Panc1 (cell line): ENCODE measurements around the gene PIWIL1. TPM values are rescaled to one million over a fixed set of nuclear protein-coding genes. Genes with fewer than 3 reads are reported as not detected.

Source experiments
- ATAC-seq: fragments of 200-7000 bp; cut with Tn5 transposase; 2 replicates; pipeline ENCODE4 v1.9.1; 2020; ENCODE audit warnings: mild to moderate bottlenecking, moderate library complexity
- BruUV-seq: library from RNA; stranded (reverse); fragments of 400-500 nt; replicated peaks from 2 replicates; lab custom pipeline; 2021; lab: Mats Ljungman, UMichigan
- CTCF ChIA-PET: fragments of 300-600 bp; sonication (Branson Sonifier 250); formaldehyde crosslinking; loops from one replicate; lab custom pipeline; 2022; ENCODE audit warnings: antibody characterized with exemption; lab: Charles Lee
- POLR2A ChIA-PET: fragments of 300-600 bp; sonication (Branson Sonifier 250); formaldehyde crosslinking; loops from one replicate; lab custom pipeline; 2022; ENCODE audit warnings: antibody characterized with exemption; lab: Charles Lee
- DNase-seq: peaks from one replicate; pipeline ENCODE4 v3.0.0-alpha.2; 2010; ENCODE audit warnings: low read depth, low spot score
- H3K27ac ChIP-seq: 2 replicates; pipeline ENCODE4 v1.5.1; 2011; ENCODE audit warnings: mild to moderate bottlenecking, low read length, inconsistent platforms
- H3K27me3 ChIP-seq: fragments of 200-500 bp; sonication (Bioruptor generic); 2 replicates; pipeline ENCODE4 v1.6.0; 2014; ENCODE audit warnings: low read length, inconsistent platforms; ENCODE audit not compliant: control insufficient read depth, insufficient read depth
- H3K36me3 ChIP-seq: fragments of 200-500 bp; sonication (Bioruptor generic); 2 replicates; pipeline ENCODE4 v1.5.1; 2014; ENCODE audit warnings: inconsistent platforms, mild to moderate bottlenecking, low read length, moderate library complexity; ENCODE audit not compliant: control insufficient read depth, insufficient read depth
- H3K4me1 ChIP-seq: 2 replicates; pipeline ENCODE4 v1.5.1; 2011; ENCODE audit warnings: inconsistent platforms, mild to moderate bottlenecking, low read length, moderate library complexity; ENCODE audit not compliant: control insufficient read depth, insufficient read depth
- H3K4me3 ChIP-seq, 2 experiments: 2 replicates each; pipeline ENCODE4 v1.5.1; 2011 to 2012; ENCODE audit warnings: low read depth in 2 of 2, low read length in 2 of 2, mild to moderate bottlenecking in 2 of 2, inconsistent platforms in 1 of 2, moderate library complexity in 1 of 2
- H3K9me3 ChIP-seq: fragments of 200-500 bp; sonication (Bioruptor generic); 2 replicates; pipeline ENCODE4 v1.5.1; 2014; ENCODE audit warnings: low read depth, mild to moderate bottlenecking, inconsistent platforms, low read length, moderate library complexity; ENCODE audit not compliant: control insufficient read depth, insufficient read depth
- CTCF ChIP-seq: fragments of 450-650 bp; IDR thresholded peaks from 2 replicates; pipeline ENCODE4 v1.5.1; 2017; ENCODE audit warnings: mild to moderate bottlenecking
- POLR2AphosphoS5 ChIP-seq: IDR thresholded peaks from 2 replicates; pipeline ENCODE4 v1.6.1; 2012; ENCODE audit warnings: mild to moderate bottlenecking, low read depth, low read length, moderate library complexity
- REST ChIP-seq, 2 experiments: IDR thresholded peaks; 2 replicates each; pipeline ENCODE4 v1.6.1; 2011 to 2012; ENCODE audit warnings: low read depth in 2 of 2, control low read depth in 1 of 2, low read length in 1 of 2, mild to moderate bottlenecking in 1 of 2, moderate library complexity in 1 of 2; ENCODE audit not compliant: insufficient read depth in 1 of 2
- SIN3A ChIP-seq: IDR thresholded peaks from 2 replicates; pipeline ENCODE4 v1.6.1; 2012; ENCODE audit warnings: low read depth, mild to moderate bottlenecking, low read length, moderate library complexity, borderline replicate concordance; ENCODE audit not compliant: insufficient read depth
- TCF7L2 ChIP-seq: IDR thresholded peaks from 2 replicates; pipeline ENCODE4 v1.6.1; 2011; ENCODE audit warnings: mild to moderate bottlenecking, low read depth, low read length, inconsistent platforms
- in situ Hi-C: cut with HindIII; loops from 2 replicates; pipeline ENCODE4 v1.10.0; 2016; ENCODE audit warnings: low sequenced_read_pairs, low pct_unique_long_range_greater_than_20kb
- intact Hi-C: fragments of 100-400 bp; cut with micrococcal nuclease; formaldehyde crosslinking; loops from one replicate; pipeline ENCODE4 v1.10.0; 2022; ENCODE audit not compliant: unreplicated experiment
- total RNA-seq: library from RNA; stranded (reverse); gene quantifications from one replicate; pipeline ENCODE4 v1.2.1, GENCODE V29; 2021; ENCODE audit not compliant: unreplicated experiment

PIWIL1 gene
- total RNA-seq, 1 experiment from 2014 or later = not detected

GRCh38 chr12:130398100-130398848 is 60.6 kb downstream of the PIWIL1 start:
- ChIA-PET POLR2A (no interaction called here), CTCF (no interaction called here)
- in situ Hi-C loops = loop anchor here (10.0 kb wide), 1 partner anchor 347 kb away; no protein-coding TSS in a partner anchor
- no peaks in the 10 kb centered on the region for H3K36me3 ChIP-seq
- intact Hi-C loops = no loop called here
- no TSS peak for BruUV-seq
- no peaks in the 10 kb centered on the region for H3K9me3 ChIP-seq
- H3K27me3 ChIP-seq = no peaks in the 10 kb centered on the region; the same call in none of the 2 replicates
- TF ChIP-seq POLR2AphosphoS5 = no peak
- TF ChIP-seq CTCF = no peak
- TF ChIP-seq SIN3A = no peak
- no peak for TF ChIP-seq TCF7L2
- TF ChIP-seq REST (IDR thresholded peaks at IDR 0.05; ENCODE audit: insufficient read depth in 1 of 2, low read depth in 2 of 2, low read length in 1 of 2) = no peak
- no peak overlapping the region for H3K4me3 ChIP-seq
- DNase-seq = no peak
- no peak overlapping the region for H3K27ac ChIP-seq
- H3K4me1 ChIP-seq = no peaks in the 10 kb centered on the region
- no peak for ATAC-seq

- in situ Hi-C loops (no loop called here), intact Hi-C loops (loop anchor here (1.0 to 5.0 kb wide), 2 partner anchors 347 to 416 kb away; no protein-coding TSS in a partner anchor)
These were observed 64.0 kb downstream of the PIWIL1 start for GRCh38 chr12:130401703-130402102.

More at GRCh38 chr12:130401703-130402102, 64.0 kb downstream of the PIWIL1 start:
- H3K4me1 ChIP-seq = no peaks in the 10 kb centered on the region
- no peaks in the 10 kb centered on the region for H3K36me3 ChIP-seq
- H3K4me3 ChIP-seq = no peak overlapping the region
- no peaks in the 10 kb centered on the region; the same call in 1 of the 2 replicates for H3K27me3 ChIP-seq
- H3K9me3 ChIP-seq = no peaks in the 10 kb centered on the region
- H3K27ac ChIP-seq = no peak overlapping the region
- no peak for DNase-seq
- ChIA-PET CTCF (interaction anchor here (0.8 kb wide), 1 partner anchor 346 kb away, joined by 6 read pairs; no protein-coding TSS in a partner anchor), POLR2A (no interaction called here)
- no TSS peak for BruUV-seq
- TF ChIP-seq REST (IDR thresholded peaks at IDR 0.05; ENCODE audit: insufficient read depth in 1 of 2, low read depth in 2 of 2, low read length in 1 of 2) (no peak), CTCF (peak; percentile 55)
- ATAC-seq = peak; percentile 85
